A549 (cell line): Measurements from ENCODE around the gene SPATA2L. TPM values are rescaled to one million over a fixed set of nuclear protein-coding genes. Genes with fewer than 3 reads are reported as not detected.

ENCODE experiments used
- ATAC-seq, 2 experiments: fragments of 200-7000 bp in 1 of 2; fragments of >200 bp in 1 of 2; cut with Nextera tagmentation in 1 of 2; cut with Tn5 transposase in 1 of 2; 3 replicates each; pipeline versions ENCODE4 v1.8.0 to v1.9.1; 2018 to 2020; ENCODE audit warnings: mild to moderate bottlenecking in 1 of 2, moderate library complexity in 1 of 2
- CTCF ChIA-PET: fragments of 300-600 bp; sonication (Branson Sonifier 250); formaldehyde crosslinking; extraction: SDS; loops from one replicate; lab custom pipeline; 2021; ENCODE audit warnings: antibody characterized with exemption, inconsistent platforms; lab: Yijun Ruan, JAX
- POLR2A ChIA-PET: fragments of 350-600 bp; formaldehyde crosslinking; extraction: SDS; loops from one replicate; lab custom pipeline; 2021; ENCODE audit warnings: antibody characterized with exemption, inconsistent platforms; lab: Yijun Ruan, JAX
- DNase-seq, 2 experiments: peaks; one replicate each; pipeline versions ENCODE4 v3.0.0 to v3.0.0-alpha.2; 2011 to 2016; ENCODE audit warnings: low read depth in 1 of 2, low spot score in 1 of 2
- FAIRE-seq: peaks from 2 replicates; lab custom pipeline; 2011; peaks lifted over from hg19 to GRCh38; lab: Jason Lieb, UNC
- H3K27ac ChIP-seq, 2 experiments: fragments of >200 bp; sonication (Bioruptor Twin); formaldehyde crosslinking; 3 replicates each; pipeline ENCODE4 v1.5.1; 2016 to 2017
- H3K4me1 ChIP-seq: fragments of >200 bp; sonication (Bioruptor Twin); formaldehyde crosslinking; 3 replicates; pipeline ENCODE4 v1.6.1; 2016
- H3K4me2 ChIP-seq: fragments of >200 bp; sonication (Bioruptor Twin); formaldehyde crosslinking; 3 replicates; pipeline ENCODE4 v1.6.1; 2016
- H3K4me3 ChIP-seq: fragments of >200 bp; sonication (Bioruptor Twin); formaldehyde crosslinking; 3 replicates; pipeline ENCODE4 v1.5.1; 2016
- H3K9me3 ChIP-seq: fragments of >200 bp; sonication (Bioruptor Twin); formaldehyde crosslinking; 3 replicates; pipeline ENCODE4 v1.6.1; 2016
- CBX2 ChIP-seq: fragments of 200-600 bp; sonication (generic); IDR thresholded peaks from 2 replicates; pipeline ENCODE4 v1.6.1; 2016; ENCODE audit warnings: low read depth, mild to moderate bottlenecking, borderline replicate concordance
- EHMT2 ChIP-seq: fragments of 200-600 bp; sonication (generic); IDR thresholded peaks from 2 replicates; pipeline ENCODE4 v1.6.1; 2016; ENCODE audit warnings: antibody characterized with exemption, low read depth, mild to moderate bottlenecking, moderate library complexity
- ESRRA ChIP-seq: fragments of 150-350 bp; IDR thresholded peaks from 2 replicates; pipeline ENCODE4 v1.6.1; 2014; ENCODE audit warnings: mild to moderate bottlenecking, low read length, borderline replicate concordance
- FOSB ChIP-seq: fragments of 250-450 bp; sonication (Bioruptor Pico); IDR thresholded peaks from 2 replicates; pipeline ENCODE4 v1.5.0; 2020; ENCODE audit warnings: mild to moderate bottlenecking, moderate library complexity
- FOSL2 ChIP-seq, 2 experiments: fragments of 450-650 bp in 1 of 2; fragments of >200 bp in 1 of 2; sonication (Bioruptor Twin) in 1 of 2; formaldehyde crosslinking; IDR thresholded peaks; 2 replicates each; pipeline versions ENCODE4 v1.5.0 to v1.6.1; 2016 to 2020; ENCODE audit warnings: mild to moderate bottlenecking in 1 of 2, moderate library complexity in 1 of 2
- FOXS1 ChIP-seq: fragments of 250-450 bp; sonication (Bioruptor Pico); IDR thresholded peaks from 2 replicates; pipeline ENCODE4 v1.5.0; 2020; ENCODE audit warnings: mild to moderate bottlenecking, moderate library complexity
- HDAC2 ChIP-seq: fragments of 200-600 bp; sonication (generic); IDR thresholded peaks from 2 replicates; pipeline ENCODE4 v1.6.1; 2016
- HEYL ChIP-seq: fragments of 250-450 bp; sonication (Bioruptor Pico); IDR thresholded peaks from 2 replicates; pipeline ENCODE4 v1.8.0; 2021; ENCODE audit warnings: mild to moderate bottlenecking, moderate library complexity
- HMGXB4 ChIP-seq: fragments of 250-450 bp; sonication (Bioruptor Pico); IDR thresholded peaks from 2 replicates; pipeline ENCODE4 v1.5.0; 2021; ENCODE audit warnings: mild to moderate bottlenecking, moderate library complexity, borderline replicate concordance
- HOXB13 ChIP-seq: fragments of 250-450 bp; sonication (Bioruptor Pico); IDR thresholded peaks from 2 replicates; pipeline ENCODE4 v1.5.0; 2020; ENCODE audit warnings: low read depth, mild to moderate bottlenecking, moderate library complexity
- JUNB ChIP-seq: fragments of >200 bp; sonication (Bioruptor Twin); formaldehyde crosslinking; IDR thresholded peaks from 2 replicates; pipeline ENCODE4 v1.6.1; 2016
- MAX ChIP-seq: IDR thresholded peaks from 2 replicates; pipeline ENCODE4 v1.6.1; 2012
- MYC ChIP-seq: IDR thresholded peaks from 2 replicates; pipeline ENCODE4 v1.6.1; 2012; ENCODE audit warnings: mild to moderate bottlenecking, inconsistent platforms, low read length, improper control_type of control experiment, borderline replicate concordance
- POLR2A ChIP-seq: IDR thresholded peaks from 2 replicates; pipeline ENCODE4 v1.6.1; 2012; ENCODE audit warnings: mild to moderate bottlenecking, low read length
- RARB ChIP-seq: fragments of 250-450 bp; sonication (Bioruptor Pico); IDR thresholded peaks from 2 replicates; pipeline ENCODE4 v1.8.0; 2021; ENCODE audit warnings: mild to moderate bottlenecking, moderate library complexity
- RCOR1 ChIP-seq: fragments of 150-350 bp; IDR thresholded peaks from 2 replicates; pipeline ENCODE4 v1.6.1; 2014; ENCODE audit warnings: antibody characterized with exemption, low read length, low read depth
- USF2 ChIP-seq: fragments of 450-650 bp; IDR thresholded peaks from 2 replicates; pipeline ENCODE4 v1.6.1; 2014; ENCODE audit warnings: antibody characterized with exemption
- ZSCAN20 ChIP-seq: fragments of 250-450 bp; sonication (Bioruptor Pico); IDR thresholded peaks from 2 replicates; pipeline ENCODE4 v1.8.0; 2022; ENCODE audit warnings: mild to moderate bottlenecking, moderate library complexity
- WGBS: methylation state at CpG from one replicate; pipeline ENCODE4 v1.1.6; 2017; ENCODE audit errors: missing lambda C conversion rate; 5-methylcytosine and 5-hydroxymethylcytosine counted together
- polyA plus RNA-seq, 4 experiments: library from polyadenylated mRNA; depleted of rRNA in 3 of 4; stranded (reverse); fragments of >200 nt; fragmentation: RNase III in 1 of 4; extraction: RNeasy Plus Mini Kit Qiagen cat#74134 plus additional on column Dnase treatment in 1 of 4; gene quantifications; 2 replicates in 3 of 4; 3 replicates in 1 of 4; pipeline ENCODE4 v1.2.3, GENCODE V29; 2011 to 2017
- TF ChIP-seq, protein P1 (sequence below): fragments of 200-600 bp; sonication (generic); IDR thresholded peaks from 2 replicates; pipeline ENCODE4 v1.6.1; 2016; ENCODE audit warnings: antibody characterized with exemption, mild to moderate bottlenecking, moderate library complexity
- TF ChIP-seq, protein P2 (sequence below): fragments of >200 bp; sonication (Bioruptor Twin); formaldehyde crosslinking; IDR thresholded peaks from 3 replicates; pipeline ENCODE4 v1.5.1; 2016
- TF ChIP-seq, protein P3 (sequence below): fragments of >200 bp; sonication (Bioruptor Twin); formaldehyde crosslinking; IDR thresholded peaks from 2 replicates; pipeline ENCODE4 v1.6.1; 2016

SPATA2L gene
- polyA plus RNA-seq, 2 of the 4 experiments (the other 2 are of a cell fraction) = 3.5 to 5.2 TPM

DNA sequence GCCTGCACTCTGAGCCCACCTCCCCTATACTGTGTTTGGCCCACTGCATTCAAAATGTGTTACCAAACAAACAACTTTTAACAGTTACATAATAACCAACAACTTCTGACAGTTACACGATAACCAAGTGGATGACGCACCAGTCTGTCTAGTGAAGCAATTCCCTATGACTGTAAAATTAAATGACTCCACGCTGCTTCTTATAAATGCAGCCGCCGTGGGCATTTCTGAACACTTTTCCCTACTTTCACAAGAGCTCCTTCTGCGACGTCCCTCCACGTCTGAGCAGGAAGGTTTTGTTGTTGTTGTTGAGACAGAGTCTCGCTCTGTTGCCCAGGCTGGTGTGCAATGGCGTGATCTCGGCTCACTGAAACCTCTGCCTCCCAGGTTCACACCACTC lies 47.4 kb upstream of the SPATA2L start:
- ATAC-seq = no peak

GRCh38 chr16:89748076-89748475 lies 46.6 kb upstream of the SPATA2L start:
- 91% methylated on average over 9 of the region's 9 CpGs for WGBS
- no peak overlapping the region for H3K27ac ChIP-seq
- ChIA-PET CTCF (interaction anchor here (1.3 to 5.0 kb wide), 3 partner anchors 16 to 113 kb away, joined by 3 to 26 read pairs (median 5); no protein-coding TSS in a partner anchor), POLR2A (no interaction called here)
- no peak overlapping the region for H3K4me2 ChIP-seq
- DNase-seq (no peak), ATAC-seq (no peak), FAIRE-seq (no peak)
- no peak overlapping the region for H3K4me3 ChIP-seq
- no peaks in the 10 kb centered on the region for H3K4me1 ChIP-seq
- TF ChIP-seq EHMT2 = no peak
- no peak for TF ChIP-seq POLR2A
- TF ChIP-seq, protein P1, sequence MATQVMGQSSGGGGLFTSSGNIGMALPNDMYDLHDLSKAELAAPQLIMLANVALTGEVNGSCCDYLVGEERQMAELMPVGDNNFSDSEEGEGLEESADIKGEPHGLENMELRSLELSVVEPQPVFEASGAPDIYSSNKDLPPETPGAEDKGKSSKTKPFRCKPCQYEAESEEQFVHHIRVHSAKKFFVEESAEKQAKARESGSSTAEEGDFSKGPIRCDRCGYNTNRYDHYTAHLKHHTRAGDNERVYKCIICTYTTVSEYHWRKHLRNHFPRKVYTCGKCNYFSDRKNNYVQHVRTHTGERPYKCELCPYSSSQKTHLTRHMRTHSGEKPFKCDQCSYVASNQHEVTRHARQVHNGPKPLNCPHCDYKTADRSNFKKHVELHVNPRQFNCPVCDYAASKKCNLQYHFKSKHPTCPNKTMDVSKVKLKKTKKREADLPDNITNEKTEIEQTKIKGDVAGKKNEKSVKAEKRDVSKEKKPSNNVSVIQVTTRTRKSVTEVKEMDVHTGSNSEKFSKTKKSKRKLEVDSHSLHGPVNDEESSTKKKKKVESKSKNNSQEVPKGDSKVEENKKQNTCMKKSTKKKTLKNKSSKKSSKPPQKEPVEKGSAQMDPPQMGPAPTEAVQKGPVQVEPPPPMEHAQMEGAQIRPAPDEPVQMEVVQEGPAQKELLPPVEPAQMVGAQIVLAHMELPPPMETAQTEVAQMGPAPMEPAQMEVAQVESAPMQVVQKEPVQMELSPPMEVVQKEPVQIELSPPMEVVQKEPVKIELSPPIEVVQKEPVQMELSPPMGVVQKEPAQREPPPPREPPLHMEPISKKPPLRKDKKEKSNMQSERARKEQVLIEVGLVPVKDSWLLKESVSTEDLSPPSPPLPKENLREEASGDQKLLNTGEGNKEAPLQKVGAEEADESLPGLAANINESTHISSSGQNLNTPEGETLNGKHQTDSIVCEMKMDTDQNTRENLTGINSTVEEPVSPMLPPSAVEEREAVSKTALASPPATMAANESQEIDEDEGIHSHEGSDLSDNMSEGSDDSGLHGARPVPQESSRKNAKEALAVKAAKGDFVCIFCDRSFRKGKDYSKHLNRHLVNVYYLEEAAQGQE = no peak
- no peak for TF ChIP-seq FOSB (CRISPR knock-in tag)
- TF ChIP-seq, protein P2, sequence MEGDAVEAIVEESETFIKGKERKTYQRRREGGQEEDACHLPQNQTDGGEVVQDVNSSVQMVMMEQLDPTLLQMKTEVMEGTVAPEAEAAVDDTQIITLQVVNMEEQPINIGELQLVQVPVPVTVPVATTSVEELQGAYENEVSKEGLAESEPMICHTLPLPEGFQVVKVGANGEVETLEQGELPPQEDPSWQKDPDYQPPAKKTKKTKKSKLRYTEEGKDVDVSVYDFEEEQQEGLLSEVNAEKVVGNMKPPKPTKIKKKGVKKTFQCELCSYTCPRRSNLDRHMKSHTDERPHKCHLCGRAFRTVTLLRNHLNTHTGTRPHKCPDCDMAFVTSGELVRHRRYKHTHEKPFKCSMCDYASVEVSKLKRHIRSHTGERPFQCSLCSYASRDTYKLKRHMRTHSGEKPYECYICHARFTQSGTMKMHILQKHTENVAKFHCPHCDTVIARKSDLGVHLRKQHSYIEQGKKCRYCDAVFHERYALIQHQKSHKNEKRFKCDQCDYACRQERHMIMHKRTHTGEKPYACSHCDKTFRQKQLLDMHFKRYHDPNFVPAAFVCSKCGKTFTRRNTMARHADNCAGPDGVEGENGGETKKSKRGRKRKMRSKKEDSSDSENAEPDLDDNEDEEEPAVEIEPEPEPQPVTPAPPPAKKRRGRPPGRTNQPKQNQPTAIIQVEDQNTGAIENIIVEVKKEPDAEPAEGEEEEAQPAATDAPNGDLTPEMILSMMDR = no peak
- no peak for TF ChIP-seq HDAC2
- TF ChIP-seq CBX2 = no peak
- no peak for TF ChIP-seq HEYL (CRISPR knock-in tag)
- no peak for TF ChIP-seq ZSCAN20 (CRISPR knock-in tag)
- no peak for TF ChIP-seq USF2
- H3K9me3 ChIP-seq = no peaks in the 10 kb centered on the region

More for the DNA sequence above, 47.4 kb upstream of the SPATA2L start:
- Histone ChIP-seq H3K27ac (no peak overlapping the region), H3K4me3 (no peak overlapping the region), H3K4me1 (no peaks in the 10 kb centered on the region), H3K4me2 (no peak overlapping the region), H3K9me3 (no peaks in the 10 kb centered on the region)
- POLR2A ChIA-PET = no interaction called here
- TF ChIP-seq USF2 = no peak
- no peak for TF ChIP-seq FOXS1 (CRISPR knock-in tag)
- TF ChIP-seq JUNB = no peak
- no peak for TF ChIP-seq RCOR1
- TF ChIP-seq HOXB13 (CRISPR knock-in tag) = no peak
- TF ChIP-seq MYC = no peak
- no peak for TF ChIP-seq RARB (CRISPR knock-in tag)
- TF ChIP-seq ESRRA = no peak
- TF ChIP-seq MAX = no peak
- no peak for TF ChIP-seq HMGXB4 (CRISPR knock-in tag)
- TF ChIP-seq FOSL2 (IDR thresholded peaks at IDR 0.05) = no peak
- no peak for TF ChIP-seq FOSL2 (CRISPR knock-in tag; IDR thresholded peaks at IDR 0.05)
- no peak for TF ChIP-seq HEYL (CRISPR knock-in tag)
- TF ChIP-seq, protein P3, sequence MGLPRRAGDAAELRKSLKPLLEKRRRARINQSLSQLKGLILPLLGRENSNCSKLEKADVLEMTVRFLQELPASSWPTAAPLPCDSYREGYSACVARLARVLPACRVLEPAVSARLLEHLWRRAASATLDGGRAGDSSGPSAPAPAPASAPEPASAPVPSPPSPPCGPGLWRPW = no peak
- TF ChIP-seq CBX2 = no peak
- 95% methylated on average over 11 of the region's 11 CpGs for whole genome bisulfite sequencing
- no peak for DNase-seq
- CTCF ChIA-PET = interaction anchor here (1.2 to 7.0 kb wide), 6 partner anchors 14 to 113 kb away, joined by 3 to 71 read pairs (median 8); no protein-coding TSS in a partner anchor
- FAIRE-seq = no peak
